Activated T-cell treated with anti-CD3 and anti-CD28 coated beads for 48 hours (primary cell): ENCODE measurements around the gene XBP1.
"Not testable (repeated sequence)": the region's sequence is repeated elsewhere in the genome, so short reads cannot be mapped to it uniquely, and the experiment has no call there.

Experiments used
- DNase-seq: peaks from one replicate; pipeline ENCODE4 v3.0.0-alpha.2; 2020; ENCODE audit warnings: low read depth

The XBP1 gene

DNA sequence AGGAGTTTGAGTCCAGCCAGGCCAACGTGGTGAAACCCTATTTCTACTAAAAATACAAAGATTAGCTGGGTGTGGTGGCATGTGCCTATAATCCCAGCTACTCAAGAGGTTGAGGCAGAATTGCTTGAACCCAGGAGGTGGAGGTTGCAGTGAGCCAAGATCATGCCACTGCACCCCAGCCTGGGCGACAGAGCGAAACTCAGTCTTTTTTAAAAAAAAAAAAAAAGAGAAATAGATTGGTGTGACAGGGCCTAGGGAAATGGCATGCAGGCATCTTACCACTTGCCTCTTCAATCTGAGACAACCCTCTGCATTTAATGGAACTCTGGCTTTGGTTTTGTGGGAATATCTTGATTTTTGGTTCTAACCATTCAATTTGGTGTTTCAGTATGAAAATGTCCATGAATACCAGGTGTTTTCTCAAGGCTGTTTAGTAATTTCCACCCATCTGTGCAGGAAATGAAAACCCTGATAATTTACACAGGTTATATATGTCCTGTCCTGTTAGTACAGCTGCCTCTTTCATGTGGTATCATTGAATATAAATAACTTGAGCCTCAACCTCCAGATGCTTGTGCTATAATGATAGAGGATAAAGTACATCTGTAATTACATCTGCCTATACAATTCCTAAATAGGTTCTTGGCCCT is 8.4 kb downstream of the XBP1 start:
- DNase-seq: no peak

DNA sequence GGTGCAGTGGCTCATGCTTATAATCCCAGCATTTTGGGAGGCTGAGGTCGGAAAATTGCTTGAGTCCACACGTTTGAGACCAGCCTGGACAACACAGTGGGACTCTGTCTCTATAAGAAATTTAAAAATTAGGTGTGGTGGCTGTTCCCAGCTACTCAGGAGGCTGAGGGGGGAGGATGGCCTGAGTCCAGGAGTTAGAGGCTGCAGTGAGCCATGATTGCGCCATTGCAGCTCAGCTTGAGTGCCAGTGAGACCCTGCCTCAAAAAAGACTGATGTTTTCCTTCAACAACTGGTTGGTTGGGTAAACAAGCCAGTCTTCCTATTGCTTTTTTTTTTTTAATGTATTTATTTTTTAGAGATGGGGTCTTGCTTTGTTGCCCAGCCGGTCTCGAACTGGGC is 9.2 kb downstream of the XBP1 start:
- DNase-seq: no peak

DNA sequence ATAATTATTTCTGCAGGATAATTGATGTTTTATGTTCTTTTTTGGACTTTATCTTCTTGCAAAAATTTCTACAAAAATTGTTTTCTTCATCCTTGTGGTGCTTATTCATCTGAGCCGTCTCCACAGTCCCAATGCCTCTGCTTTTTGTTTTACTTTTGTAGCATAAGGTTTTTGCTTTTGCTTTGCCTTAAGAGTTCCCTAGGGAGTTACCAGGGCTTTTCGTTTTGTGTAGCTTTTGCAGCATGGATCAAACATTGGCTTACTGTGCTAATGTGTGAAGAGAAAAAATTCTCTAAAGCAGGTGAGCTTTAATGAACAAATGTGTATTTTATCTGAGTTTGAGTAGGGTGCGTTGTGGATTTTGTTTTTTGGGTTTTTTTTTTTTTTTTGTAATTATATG is 11.8 kb downstream of the XBP1 start:
- no peak for DNase-seq

DNA sequence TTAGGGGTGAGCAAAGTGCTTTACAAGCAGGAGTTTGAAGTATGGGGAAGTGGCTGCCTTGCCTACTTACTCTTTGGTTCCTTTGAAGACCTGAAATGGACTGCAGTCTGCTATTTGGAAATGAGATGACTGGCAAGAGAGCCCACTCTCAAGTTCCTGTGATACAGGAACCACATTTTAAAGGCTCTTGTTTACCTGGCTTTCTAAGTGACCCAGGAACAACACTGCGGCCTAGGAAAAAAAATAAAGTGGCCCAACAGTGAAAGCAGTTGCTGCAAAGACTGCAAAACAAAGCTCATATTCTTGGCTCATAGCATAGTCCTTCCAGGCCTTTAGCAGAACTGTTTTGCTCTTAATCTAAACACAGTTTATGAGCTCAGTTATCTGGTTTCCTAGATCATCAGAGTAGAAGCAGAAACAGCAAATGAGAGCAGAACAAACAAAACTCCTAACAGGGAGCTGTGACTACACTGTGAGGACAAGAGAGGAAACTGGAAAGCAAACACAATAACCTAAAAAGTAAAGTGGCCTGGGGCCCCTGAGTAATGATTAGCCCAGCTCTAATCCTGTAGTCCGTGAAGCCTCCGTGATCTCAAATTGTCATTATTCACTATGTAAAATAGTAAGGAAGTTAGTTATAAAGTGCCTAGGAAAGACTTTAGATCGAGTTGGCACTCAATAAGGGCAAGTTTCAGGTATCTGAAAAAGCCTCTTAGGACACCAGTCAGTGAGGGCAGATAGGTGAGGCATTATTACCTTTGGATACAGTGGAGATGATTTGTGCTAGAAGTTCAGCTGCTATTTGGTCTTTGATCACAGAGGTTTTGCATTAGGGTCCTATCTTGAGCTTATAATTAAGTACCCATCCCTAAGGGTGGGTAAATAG is 16.3 kb downstream of the XBP1 start:
- no peak for DNase-seq

DNA sequence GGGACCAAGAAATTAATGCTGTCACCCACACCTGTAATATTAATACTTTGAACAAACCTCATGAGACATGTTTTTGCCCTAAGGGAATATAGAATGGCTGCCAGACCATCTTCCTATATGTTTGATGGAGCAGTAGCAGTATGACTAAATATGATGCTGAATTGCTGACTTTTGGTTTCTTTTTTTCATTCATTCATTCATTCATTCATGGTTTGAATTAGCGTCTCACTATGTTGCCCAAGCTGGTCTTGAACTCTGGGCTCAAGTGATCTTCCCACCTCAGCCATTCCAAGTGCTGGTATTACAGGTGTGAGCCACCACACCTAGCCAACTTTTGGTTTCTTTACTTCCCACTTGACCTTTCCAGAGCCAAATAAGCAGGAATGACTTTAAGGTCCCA is 20.1 kb downstream of the XBP1 start:
- DNase-seq: no peak

DNA sequence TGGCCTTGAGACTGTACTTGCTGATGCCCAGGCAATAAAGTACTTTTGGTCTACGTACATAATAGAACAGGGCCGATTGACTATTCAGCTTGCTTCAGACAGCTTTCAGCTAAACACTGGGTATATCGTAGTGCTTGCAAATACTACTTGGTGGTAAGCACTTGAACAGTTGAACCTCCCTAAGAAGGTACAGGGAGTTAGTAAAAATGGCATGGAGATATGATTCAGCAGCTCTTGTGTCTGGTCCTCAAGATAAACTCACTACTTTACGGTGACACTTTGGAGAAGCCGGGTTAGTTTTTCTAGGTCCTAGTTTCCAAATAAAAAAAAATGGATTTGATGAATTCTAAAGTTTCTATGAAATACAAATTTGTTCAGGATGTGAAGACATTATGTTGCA is 20.5 kb downstream of the XBP1 start:
- no peak for DNase-seq

DNA sequence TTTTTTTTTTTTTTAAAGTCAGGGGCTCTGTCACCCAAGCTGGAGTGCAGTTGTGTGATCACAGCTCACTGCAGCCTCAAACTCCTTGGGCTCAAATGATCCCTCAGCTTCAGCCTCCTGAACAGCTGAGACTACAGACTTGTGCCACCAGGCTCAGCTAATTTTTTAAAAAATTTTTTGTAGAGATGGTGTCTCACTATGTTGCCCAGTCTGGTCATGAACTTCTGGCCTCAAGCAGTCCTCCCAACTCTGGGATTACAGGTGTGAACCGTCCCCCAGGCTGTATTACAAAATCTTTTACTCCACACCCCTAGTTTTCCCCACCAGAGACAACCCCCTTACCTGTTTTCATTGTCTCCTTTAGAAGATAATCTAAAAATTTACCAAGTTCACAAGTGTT is 26.0 kb downstream of the XBP1 start:
- no peak for DNase-seq

DNA sequence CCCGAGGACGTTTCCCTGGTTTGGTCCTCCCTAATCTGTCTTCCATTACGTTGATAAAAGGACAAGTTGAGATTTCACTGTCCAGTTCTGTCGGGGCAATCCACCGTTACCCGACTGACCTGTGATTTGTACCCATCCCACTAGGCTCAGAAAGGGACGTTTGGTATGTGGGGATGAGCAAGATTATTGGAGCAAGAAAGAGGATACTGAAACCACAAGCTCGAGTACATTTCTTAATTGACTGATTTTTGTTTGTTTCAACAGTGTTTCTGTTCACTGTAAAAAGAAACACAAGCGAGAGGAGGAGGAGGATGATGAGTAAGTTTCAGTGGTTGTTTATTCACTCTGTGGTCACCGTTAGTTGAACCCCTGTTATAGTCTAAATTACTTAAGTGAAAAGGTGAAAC is 26.9 kb downstream of the XBP1 start:
- no peak for DNase-seq

DNA sequence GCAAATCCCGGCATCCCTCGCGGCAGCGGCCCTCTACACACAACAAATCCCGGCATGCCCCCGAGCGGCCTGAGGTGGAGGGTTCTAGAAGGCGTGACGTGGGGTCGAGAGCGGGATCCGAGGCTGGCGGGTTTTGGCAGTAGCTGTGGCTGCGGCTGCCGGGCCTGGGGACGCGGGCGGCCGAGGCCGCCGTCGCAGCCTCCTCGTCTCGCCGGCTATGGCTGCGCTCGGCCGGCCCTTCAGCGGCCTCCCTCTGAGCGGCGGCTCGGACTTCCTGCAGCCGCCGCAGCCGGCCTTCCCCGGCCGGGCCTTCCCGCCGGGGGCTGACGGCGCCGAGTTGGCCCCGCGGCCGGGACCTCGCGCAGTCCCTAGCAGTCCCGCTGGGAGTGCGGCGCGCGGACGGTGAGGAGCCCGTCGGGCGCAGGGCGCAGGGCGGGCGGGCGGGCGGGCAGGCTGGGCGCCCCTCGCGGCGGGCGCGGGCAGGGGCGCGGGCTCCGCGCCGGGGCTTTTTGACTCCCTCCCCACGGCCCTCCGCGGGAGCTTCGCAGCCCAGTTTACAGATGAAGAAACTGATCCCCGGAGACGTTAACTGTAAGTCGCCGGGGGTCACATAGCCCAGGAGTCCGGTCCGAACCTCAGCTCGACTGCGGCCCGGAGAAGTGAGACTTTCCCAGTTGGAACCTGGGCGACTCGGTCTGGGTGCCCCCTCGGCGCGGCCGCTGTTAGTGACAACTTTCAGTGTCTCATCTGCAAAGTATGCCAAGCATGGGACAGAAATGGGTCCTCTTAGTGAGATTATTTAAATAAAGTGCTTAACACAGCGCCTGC is 27.5 kb downstream of the XBP1 start, which contains the start of gene CCDC117:
CCDC117 (plus strand) TSS at position 63 of the 828 bp plus-strand sequence; CDS start at position 218, 155 bp downstream.
- DNase-seq: peak; percentile 88

DNA sequence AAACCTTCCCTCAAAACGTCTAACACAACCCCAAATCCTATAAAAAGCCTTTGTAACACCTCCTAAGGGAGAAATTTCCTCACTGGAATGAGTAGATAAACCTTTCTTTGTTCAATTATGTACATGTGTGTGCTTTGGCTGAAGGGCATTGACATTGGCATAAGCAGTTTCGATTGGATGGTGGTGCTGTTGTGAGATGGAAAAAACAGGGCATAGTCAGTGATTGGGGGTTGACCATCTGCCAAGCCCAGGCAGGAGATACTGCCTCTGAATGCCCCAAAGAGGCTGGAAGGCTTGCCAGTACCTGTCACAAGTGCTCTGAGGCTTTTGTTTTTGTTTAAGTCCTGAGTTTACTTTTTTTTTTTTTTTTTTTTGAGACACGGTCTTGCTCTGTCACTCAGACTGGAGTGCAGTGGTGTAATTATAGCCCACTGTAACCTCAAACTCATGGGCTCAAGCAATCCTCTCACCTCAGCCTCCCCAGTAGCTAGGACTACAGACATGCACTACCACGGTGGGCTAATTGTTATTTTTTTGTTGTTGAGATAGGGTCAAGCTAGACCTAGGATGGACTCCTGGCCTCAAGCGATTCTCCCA is 29.1 kb downstream of the XBP1 start:
- DNase-seq: no peak

DNA sequence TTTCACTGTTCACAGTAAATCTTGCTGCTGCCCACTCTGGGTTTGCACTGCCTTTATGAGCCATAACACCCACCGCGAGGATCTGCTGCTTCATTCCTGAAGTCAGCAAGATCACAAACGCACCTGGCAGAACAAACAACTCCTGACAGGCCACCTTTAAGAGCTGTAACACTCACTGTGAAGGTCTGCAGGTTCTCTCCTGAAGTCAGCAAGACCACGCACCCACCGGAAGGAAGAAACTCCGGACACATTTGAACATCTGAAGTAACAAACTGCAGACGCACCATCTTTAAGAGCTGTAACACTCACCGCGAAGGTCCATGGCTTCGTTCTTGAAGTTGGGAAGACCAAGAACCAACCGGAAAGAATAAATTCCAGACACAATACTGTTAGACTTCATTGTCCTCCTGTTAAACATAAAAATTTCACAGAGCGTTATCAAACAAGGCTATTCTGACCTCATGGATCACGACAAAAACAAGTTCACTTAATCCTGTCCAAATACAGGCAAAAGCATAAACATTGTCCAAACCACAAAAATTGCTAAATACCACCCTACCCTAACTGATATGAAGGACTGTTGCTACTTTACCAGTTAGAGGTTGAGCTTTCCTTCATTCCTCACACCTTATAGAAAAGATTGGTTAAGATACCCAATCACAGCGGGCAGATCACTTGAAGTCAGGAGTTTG is 30.8 kb downstream of the XBP1 start:
- no peak for DNase-seq

DNA sequence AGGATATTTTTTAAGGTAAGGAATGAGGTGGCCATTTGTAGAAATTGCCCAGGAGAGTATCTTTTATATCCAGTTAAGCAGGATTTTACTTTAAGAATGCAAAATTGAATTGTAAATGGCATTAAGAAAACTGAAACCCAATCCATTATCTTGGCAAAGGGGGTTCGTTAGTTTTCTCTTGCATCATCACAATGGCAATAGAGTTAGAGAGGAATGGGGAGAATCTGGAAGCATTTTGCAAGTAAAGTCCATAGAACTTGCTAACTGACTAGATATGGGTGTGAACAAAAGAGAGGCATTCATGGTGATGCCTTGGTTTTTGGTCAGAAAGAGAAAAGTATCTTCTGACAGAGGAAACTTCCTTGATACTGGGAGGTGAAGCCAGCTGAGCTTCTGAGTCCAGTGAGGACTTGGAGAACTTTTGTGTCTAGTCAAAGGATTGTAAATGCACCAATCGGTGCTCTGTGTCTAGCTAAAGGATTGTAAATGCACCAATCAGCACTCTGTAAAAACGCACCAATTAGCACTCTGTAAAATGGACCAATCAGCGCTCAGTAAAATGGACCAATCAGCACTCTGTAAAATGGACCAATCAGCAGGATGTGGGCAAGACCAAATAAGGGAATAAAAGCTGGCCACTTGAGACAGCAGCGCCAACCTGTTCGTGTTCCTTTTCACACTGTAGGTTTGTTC is 31.5 kb downstream of the XBP1 start:
- no peak for DNase-seq

DNA sequence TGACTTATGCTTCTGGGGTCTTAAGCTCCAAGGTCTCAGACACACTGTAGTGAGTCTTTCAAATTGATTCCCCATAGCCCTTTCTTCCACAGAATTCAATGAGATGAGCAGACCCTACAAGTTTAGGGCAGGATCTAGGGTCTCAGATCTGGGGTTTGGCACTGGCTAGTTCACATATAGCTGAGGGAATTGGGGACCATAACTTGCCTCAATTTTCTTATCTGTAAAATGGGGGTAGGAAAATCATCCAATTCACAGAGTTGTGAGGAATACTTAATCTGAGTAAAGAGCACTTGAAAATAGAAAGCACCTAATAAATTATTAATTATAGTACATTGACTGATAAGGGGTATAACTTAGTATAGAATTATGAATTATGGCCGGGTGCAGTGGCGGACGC is 33.7 kb downstream of the XBP1 start:
- no peak for DNase-seq

DNA sequence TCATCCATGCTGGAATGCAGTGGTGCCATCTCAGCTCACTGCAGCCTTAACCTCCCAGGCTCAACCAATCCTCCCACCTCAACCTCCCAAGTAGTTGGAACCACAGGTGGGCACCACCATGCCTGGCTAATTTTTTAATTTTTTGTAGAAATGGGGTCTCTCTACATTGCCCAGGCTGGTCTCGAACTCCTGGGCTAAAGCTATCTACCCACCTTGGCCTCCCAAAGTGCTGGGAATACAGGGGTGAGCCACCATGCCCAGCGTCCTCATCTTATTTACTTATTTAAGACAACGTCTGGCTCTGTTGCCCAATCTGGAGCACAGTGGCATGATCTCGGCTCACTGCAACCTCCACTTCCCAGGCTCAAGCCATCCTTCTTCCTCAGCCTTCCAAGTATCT is 38.4 kb downstream of the XBP1 start:
- DNase-seq: not testable (repeated sequence)

DNA sequence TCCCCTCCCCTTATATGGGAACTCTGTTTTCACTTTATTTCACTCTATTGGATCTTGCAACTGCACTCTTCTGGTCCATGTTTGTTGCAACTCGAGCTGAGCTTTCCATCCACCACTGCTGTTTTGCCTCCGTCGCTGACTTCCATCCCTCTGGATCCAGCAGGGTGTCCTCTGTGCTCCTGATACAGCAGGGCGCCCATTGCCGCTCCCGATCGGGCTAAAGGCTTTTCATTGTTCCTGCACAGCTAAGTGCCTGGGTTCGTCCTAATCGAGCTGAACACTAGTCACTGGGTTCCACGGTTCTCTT is 39.0 kb downstream of the XBP1 start:
- no peak for DNase-seq

DNA sequence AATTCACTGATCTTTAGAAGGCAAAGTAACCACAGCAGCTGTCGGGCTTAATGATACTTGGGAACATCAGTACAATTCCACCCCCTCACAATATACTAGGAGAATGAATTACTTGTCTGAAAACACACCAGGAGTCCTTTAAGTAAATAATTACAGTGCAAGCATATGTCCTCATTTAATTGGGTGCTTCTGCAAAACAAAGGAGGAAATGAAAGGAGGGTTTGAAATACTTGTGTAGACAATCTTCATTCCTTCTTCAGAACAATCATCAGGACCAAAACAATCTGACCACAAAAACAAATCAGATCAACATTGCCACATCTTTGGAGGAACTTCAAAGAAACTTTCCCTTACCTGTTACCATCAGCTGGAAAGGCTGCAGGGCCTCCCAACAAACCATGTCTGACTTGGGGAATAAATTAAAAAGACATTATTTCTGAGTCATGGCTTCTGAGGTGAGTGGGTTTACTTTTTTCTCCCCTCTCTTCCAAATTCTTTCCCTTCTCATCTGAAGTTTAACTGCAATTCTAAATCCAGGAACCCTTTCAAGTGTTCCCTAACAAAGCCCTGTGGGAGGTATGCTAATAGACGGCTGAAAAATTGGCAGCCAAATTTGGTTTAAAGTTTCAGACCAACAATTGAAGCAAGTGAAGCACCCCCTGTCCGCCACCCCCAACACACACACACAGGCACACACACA is 40.4 kb downstream of the XBP1 start:
- no peak for DNase-seq

DNA sequence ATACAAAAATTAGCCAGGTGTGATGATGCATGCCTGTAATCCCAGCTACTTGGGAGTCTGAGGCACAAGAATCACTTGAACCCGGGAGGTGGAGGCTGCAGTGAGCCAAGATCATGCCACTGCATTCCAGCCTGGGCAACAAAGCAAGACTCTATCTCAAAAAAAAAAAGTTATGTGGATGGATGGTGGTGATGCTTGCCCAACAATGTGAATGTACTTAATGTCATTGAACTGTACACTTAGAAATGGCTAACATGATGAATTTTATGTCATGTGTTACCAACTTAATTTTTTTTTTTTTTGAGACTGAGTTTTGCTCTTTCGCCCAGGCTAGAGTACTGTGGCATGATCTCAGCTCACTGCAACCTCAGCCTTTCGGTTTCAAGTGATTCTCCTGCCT is 45.9 kb downstream of the XBP1 start:
- DNase-seq: not testable (repeated sequence)

DNA sequence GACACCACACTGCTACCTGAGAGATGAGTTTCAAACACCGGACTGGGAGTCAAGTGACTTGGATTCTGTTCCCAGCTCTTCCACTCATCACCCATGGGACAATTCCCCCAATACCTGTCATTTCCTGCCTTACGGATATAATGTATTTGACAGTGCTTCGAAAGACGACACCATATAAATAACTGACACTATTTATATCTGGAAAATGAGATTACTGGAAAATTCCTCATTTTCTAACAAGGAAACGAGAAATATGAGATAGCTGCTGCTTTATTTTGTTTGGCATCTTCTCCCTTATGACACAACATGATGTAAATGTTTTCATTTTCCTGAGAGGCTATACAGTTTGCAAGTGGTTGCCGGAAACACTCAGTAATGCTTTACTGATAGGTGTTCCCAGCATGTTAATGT is 49.9 kb downstream of the XBP1 start:
- no peak for DNase-seq
